Muscle of leg (tissue), 16 donors: ENCODE measurements around the gene COMMD3. TPM values are rescaled to one million over a fixed set of nuclear protein-coding genes. Genes with fewer than 3 reads are reported as not detected.

Source experiments
- DNase-seq: peaks from one replicate; pipeline ENCODE4 v3.0.0; 2013
- H3K27ac ChIP-seq: one replicate; pipeline ENCODE4 v1.5.1; 2013; ENCODE audit warnings: mild to moderate bottlenecking, low read length, control low read depth
- H3K27me3 ChIP-seq: one replicate; pipeline ENCODE4 v1.6.1; 2013; ENCODE audit warnings: low read length; ENCODE audit not compliant: control insufficient read depth, insufficient read depth
- H3K36me3 ChIP-seq: one replicate; pipeline ENCODE4 v1.6.1; 2013; ENCODE audit warnings: low read length; ENCODE audit not compliant: control insufficient read depth, insufficient read depth
- H3K4me1 ChIP-seq: one replicate; pipeline ENCODE4 v1.6.1; 2013; ENCODE audit warnings: low read length; ENCODE audit not compliant: control insufficient read depth, insufficient read depth
- H3K4me3 ChIP-seq: one replicate; pipeline ENCODE4 v1.5.1; 2013; ENCODE audit warnings: low read length, control low read depth
- H3K9me3 ChIP-seq: replicated peaks from 2 replicates; pipeline ENCODE4 v1.6.1; 2013; ENCODE audit warnings: low read depth, low read length; ENCODE audit not compliant: control insufficient read depth
- WGBS: methylation state at CpG from one replicate; pipeline ENCODE4 v1.1.5; 2013; ENCODE audit warnings: missing lambda C conversion rate; ENCODE audit not compliant: insufficient coverage; 5-methylcytosine and 5-hydroxymethylcytosine counted together
- long read RNA-seq, 11 donors: transcript quantifications; one replicate each; lab custom pipeline, GENCODE V29; 2026
- polyA plus RNA-seq, 8 donors: library from polyadenylated mRNA; unstranded; fragments of 120-200 nt; gene quantifications; one replicate each; pipeline versions ENCODE4 v1.2.1 to v1.2.3, GENCODE V29; 2013; ENCODE audit warnings: inconsistent platforms in 1 of 8, low replicate concordance in 1 of 8; ENCODE audit not compliant: insufficient read length in 8 of 8, insufficient read depth in 1 of 8
- total RNA-seq: library from RNA; stranded (reverse); fragments of 120-200 nt; gene quantifications from one replicate; pipeline ENCODE4 v1.2.4, GENCODE V29; 2013

Gene COMMD3
- total RNA-seq (69.3 TPM), polyA plus RNA-seq (10 to 100 TPM; 54.8 to 73.3 (median 65.8) TPM)
- long read RNA-seq, donor 1, transcript COMMD3-201 (8 exons, 1,342 nt): major isoform, 18 of 18 reads
- long read RNA-seq, donor 1, partial matches to known transcripts: 0 of 18 reads
- long read RNA-seq, donor 1, other reads (novel, unspliced or antisense): 0 of 18 reads
- long read RNA-seq, donor 2, partial matches to known transcripts: 0 of 5 reads
- long read RNA-seq, donor 2, other reads (novel, unspliced or antisense): 0 of 5 reads
- long read RNA-seq, donor 3, transcript COMMD3-201 (8 exons, 1,342 nt): major isoform, 41 of 44 reads
- long read RNA-seq, donor 3, partial matches to known transcripts: 0 of 44 reads
- long read RNA-seq, donor 3, other reads (novel, unspliced or antisense): 0 of 44 reads
- long read RNA-seq, donor 4, transcript COMMD3-201 (8 exons, 1,342 nt): major isoform, 23 of 25 reads
- long read RNA-seq, donor 4, partial matches to known transcripts: 0 of 25 reads
- long read RNA-seq, donor 4, other reads (novel, unspliced or antisense): 0 of 25 reads
- long read RNA-seq, donor 5, transcript COMMD3-201 (8 exons, 1,342 nt): major isoform, 64 of 70 reads
- long read RNA-seq, donor 5, partial matches to known transcripts: 0 of 70 reads
- long read RNA-seq, donor 5, other reads (novel, unspliced or antisense): 0 of 70 reads
- long read RNA-seq, donor 6, transcript COMMD3-201 (8 exons, 1,342 nt): major isoform, 87 of 92 reads
- long read RNA-seq, donor 6, partial matches to known transcripts: 0 of 92 reads
- long read RNA-seq, donor 6, other reads (novel, unspliced or antisense): 0 of 92 reads
- long read RNA-seq, donor 7, transcript COMMD3-201 (8 exons, 1,342 nt): major isoform, 36 of 40 reads
- long read RNA-seq, donor 7, partial matches to known transcripts: 0 of 40 reads
- long read RNA-seq, donor 7, other reads (novel, unspliced or antisense): 0 of 40 reads
- long read RNA-seq, donor 8, transcript COMMD3-201 (8 exons, 1,342 nt): major isoform, 22 of 24 reads
- long read RNA-seq, donor 8, partial matches to known transcripts: 0 of 24 reads
- long read RNA-seq, donor 8, other reads (novel, unspliced or antisense): 0 of 24 reads
- long read RNA-seq, donor 9, transcript COMMD3-201 (8 exons, 1,342 nt): major isoform, 25 of 29 reads
- long read RNA-seq, donor 9, partial matches to known transcripts: 0 of 29 reads
- long read RNA-seq, donor 9, other reads (novel, unspliced or antisense): 0 of 29 reads
- long read RNA-seq, donor 10, transcript COMMD3-201 (8 exons, 1,342 nt): major isoform, 47 of 51 reads
- long read RNA-seq, donor 10, partial matches to known transcripts: 0 of 51 reads
- long read RNA-seq, donor 10, other reads (novel, unspliced or antisense): 0 of 51 reads
- long read RNA-seq, donor 11, transcript COMMD3-201 (8 exons, 1,342 nt): major isoform, 40 of 44 reads
- long read RNA-seq, donor 11, partial matches to known transcripts: 0 of 44 reads
- long read RNA-seq, donor 11, other reads (novel, unspliced or antisense): 0 of 44 reads

- Histone ChIP-seq H3K4me3 (peak within 1 kb of the TSS; percentile 89), H3K27ac (peak within 1 kb of the TSS; percentile 98), H3K9me3 (no peaks in the 10 kb centered on the region), H3K4me1 (peaks cover 5% of the 10 kb centered on the region), H3K36me3 (no peaks in the 10 kb centered on the region), H3K27me3 (peaks cover 5% of the 10 kb centered on the region)
- DNase-seq: peak; percentile 97
- under 1% methylated on average over 58 of the region's 63 CpGs for WGBS
These were observed at the start of gene COMMD3 for GRCh38 chr10:22316286-22317075. Gene COMMD3, plus strand, starts transcription at chr10:22316388. Its CDS starts 30 bp downstream, at chr10:22316418.

- DNase-seq: no peak
- Histone ChIP-seq H3K4me1 (no peaks in the 10 kb centered on the region), H3K36me3 (no peaks in the 10 kb centered on the region), H3K27me3 (no peaks in the 10 kb centered on the region), H3K4me3 (no peak overlapping the region), H3K9me3 (no peaks in the 10 kb centered on the region), H3K27ac (no peak overlapping the region)
- WGBS: 79% methylated on average over 2 of the region's 2 CpGs
These were observed 47.7 kb upstream of the COMMD3 start for GRCh38 chr10:22268503-22268902.

- WGBS: 74% methylated on average over 6 of the region's 6 CpGs
- H3K27ac ChIP-seq: no peak overlapping the region
- H3K36me3 ChIP-seq: no peaks in the 10 kb centered on the region
- no peak for DNase-seq
- no peaks in the 10 kb centered on the region for H3K4me1 ChIP-seq
- H3K9me3 ChIP-seq: no peaks in the 10 kb centered on the region
- no peak overlapping the region for H3K4me3 ChIP-seq
- H3K27me3 ChIP-seq: no peaks in the 10 kb centered on the region
These were observed 44.4 kb upstream of the COMMD3 start for GRCh38 chr10:22271786-22272185.

GRCh38 chr10:22278441-22278782 lies 37.8 kb upstream of the COMMD3 start:
- Histone ChIP-seq H3K4me1 (no peaks in the 10 kb centered on the region), H3K27ac (no peak overlapping the region), H3K27me3 (peaks cover 2% of the 10 kb centered on the region), H3K9me3 (no peaks in the 10 kb centered on the region), H3K4me3 (no peak overlapping the region), H3K36me3 (no peaks in the 10 kb centered on the region)
- no peak for DNase-seq
- no CpG with 5 or more reads among the region's 4 CpGs for WGBS

GRCh38 chr10:22280078-22280477 lies 36.1 kb upstream of the COMMD3 start:
- H3K27ac ChIP-seq: no peak overlapping the region
- WGBS: 27% methylated on average over 6 of the region's 6 CpGs

GRCh38 chr10:22285130-22285529 lies 31.1 kb upstream of the COMMD3 start:
- 60% methylated on average over 1 of the region's 3 CpGs for whole genome bisulfite sequencing
- Histone ChIP-seq H3K27ac (no peak overlapping the region), H3K27me3 (peaks cover under 1% of the 10 kb centered on the region), H3K4me1 (no peaks in the 10 kb centered on the region), H3K4me3 (no peak overlapping the region), H3K36me3 (no peaks in the 10 kb centered on the region), H3K9me3 (no peaks in the 10 kb centered on the region)
- DNase-seq: peak; percentile 16

More at GRCh38 chr10:22280078-22280477, 36.1 kb upstream of the COMMD3 start:
- Histone ChIP-seq H3K4me3 (no peak overlapping the region), H3K36me3 (no peaks in the 10 kb centered on the region), H3K27me3 (peaks cover 2% of the 10 kb centered on the region), H3K9me3 (no peaks in the 10 kb centered on the region), H3K4me1 (no peaks in the 10 kb centered on the region)
- DNase-seq: no peak

GRCh38 chr10:22293747-22294404 lies 22.3 kb upstream of the COMMD3 start:
- no peaks in the 10 kb centered on the region for H3K36me3 ChIP-seq
- WGBS: no CpG with 5 or more reads among the region's 3 CpGs
- no peak overlapping the region for H3K27ac ChIP-seq
- H3K4me3 ChIP-seq: no peak overlapping the region
- DNase-seq: no peak
- H3K9me3 ChIP-seq: no peaks in the 10 kb centered on the region
- no peaks in the 10 kb centered on the region for H3K4me1 ChIP-seq
- peaks cover 2% of the 10 kb centered on the region for H3K27me3 ChIP-seq

GRCh38 chr10:22294694-22295093 lies 21.5 kb upstream of the COMMD3 start:
- Histone ChIP-seq H3K4me1 (no peaks in the 10 kb centered on the region), H3K4me3 (no peak overlapping the region), H3K27ac (no peak overlapping the region), H3K36me3 (no peaks in the 10 kb centered on the region), H3K9me3 (no peaks in the 10 kb centered on the region), H3K27me3 (peaks cover 2% of the 10 kb centered on the region)
- no CpG with 5 or more reads among the region's 2 CpGs for WGBS
- no peak for DNase-seq
